ENCODE measurements around the gene STK11IP. TPM values are rescaled to one million over a fixed set of nuclear protein-coding genes. Genes with fewer than 3 reads are reported as not detected.

STK11IP gene
- total RNA-seq, 1 experiment from 2014 or later: 39.9 TPM

GRCh38 chr2:219552382-219553167 lies 45.1 kb upstream of the STK11IP start:
- ATAC-seq (peak; percentile 90), DNase-seq (ENCODE audit: low spot score) (peak; percentile 94)
- Mint-ChIP-seq H3K27me3 (ENCODE audit: low read depth) (peaks cover 38% of the 10 kb centered on the region), H3K36me3 (peaks cover 10% of the 10 kb centered on the region; the same call in 1 of the 2 replicates), H3K9me3 (no peaks in the 10 kb centered on the region), H3K4me1 (peaks cover 10% of the 10 kb centered on the region), H3K4me3 (peak overlapping the region; percentile 93), H3K27ac (no peak overlapping the region)
- ChIA-PET POLR2A (interaction anchor here (0.5 to 2.8 kb wide), 6 partner anchors 9 to 45 kb away, joined by 3 to 17 read pairs (median 12); partner anchors contain the start of genes CHPF, INHA, OBSL1 and STK11IP), CTCF (interaction anchor here (0.8 to 3.9 kb wide), 11 partner anchors 8 to 258 kb away, joined by 3 to 35 read pairs (median 5); partner anchors contain the start of genes CHPF, GMPPA and TMEM198)
- no peak for TF ChIP-seq E2F4 (CRISPR knock-in tag; IDR thresholded peaks at IDR 0.05; ENCODE audit: borderline replicate concordance, low read depth)
- no peak for TF ChIP-seq ATF2 (CRISPR knock-in tag; IDR thresholded peaks at IDR 0.05; ENCODE audit: borderline replicate concordance, low read depth)
- no peak for TF ChIP-seq CTCF (IDR thresholded peaks at IDR 0.05)
- 0 out of 2 replicates have a peak, but pooled peaks have one; percentile 37 for TF ChIP-seq MLX (CRISPR knock-in tag; IDR thresholded peaks at IDR 0.05)
- no peak; the same call in 1 of the 2 replicates for TF ChIP-seq NR2C2 (CRISPR knock-in tag; IDR thresholded peaks at IDR 0.05)
- no peak for TF ChIP-seq NR3C1 (CRISPR knock-in tag; conservative IDR thresholded peaks at IDR 0.05; ENCODE audit: low read depth)
- peak; percentile 92 for TF ChIP-seq E2F5 (CRISPR knock-in tag; IDR thresholded peaks at IDR 0.05)
- TF ChIP-seq ZNF121 (CRISPR knock-in tag; IDR thresholded peaks at IDR 0.05): no peak
- no peak for TF ChIP-seq USF1 (CRISPR knock-in tag; IDR thresholded peaks at IDR 0.05)
- no peak for TF ChIP-seq JUN (CRISPR knock-in tag; IDR thresholded peaks at IDR 0.05)
- TF ChIP-seq ZNF416 (CRISPR knock-in tag; IDR thresholded peaks at IDR 0.05): no peak; the same call in 1 of the 2 replicates
- TF ChIP-seq PRRX2 (CRISPR knock-in tag; IDR thresholded peaks at IDR 0.05): 0 out of 2 replicates have a peak, but pooled peaks have one; percentile 42
- TF ChIP-seq ZNF232 (CRISPR knock-in tag; IDR thresholded peaks at IDR 0.05): peak; percentile 75
- no peak for TF ChIP-seq ZNF317 (CRISPR knock-in tag; IDR thresholded peaks at IDR 0.05; ENCODE audit: borderline replicate concordance, low read depth)
- TF ChIP-seq GABPB1 (CRISPR knock-in tag; IDR thresholded peaks at IDR 0.05): peak; percentile 56; the same call in 1 of the 2 replicates
- TF ChIP-seq CREM (CRISPR knock-in tag; IDR thresholded peaks at IDR 0.05): peak; percentile 84
- TF ChIP-seq ZNF532 (CRISPR knock-in tag; IDR thresholded peaks at IDR 0.05; ENCODE audit: borderline replicate concordance): no peak
- peak; percentile 76; the same call in 1 of the 2 replicates for TF ChIP-seq HMGXB4 (CRISPR knock-in tag; IDR thresholded peaks at IDR 0.05)
- no peak; the same call in 1 of the 2 replicates for TF ChIP-seq ZBTB43 (CRISPR knock-in tag; IDR thresholded peaks at IDR 0.05)
- no peak for TF ChIP-seq NR1H2 (CRISPR knock-in tag; IDR thresholded peaks at IDR 0.05)
- no peak for TF ChIP-seq KAT7 (CRISPR knock-in tag; IDR thresholded peaks at IDR 0.05; ENCODE audit: borderline replicate concordance)
- no peak for TF ChIP-seq SOX15 (CRISPR knock-in tag; IDR thresholded peaks at IDR 0.05)
